ENCODE results near the gene NFIC. TPM values are rescaled to one million over a fixed set of nuclear protein-coding genes. Genes with fewer than 3 reads are reported as not detected.

Gene NFIC
- total RNA-seq, 1 donor from 2014 or later: 32.9 TPM

- Mint-ChIP-seq H3K36me3 (no peaks in the 10 kb centered on the region), H3K4me1 (peaks cover 34% of the 10 kb centered on the region), H3K27ac (no peak overlapping the region), H3K27me3 (ENCODE audit: low read depth) (peaks cover 89% of the 10 kb centered on the region), H3K9me3 (no peaks in the 10 kb centered on the region), H3K4me3 (peak overlapping the region; percentile 66)
- DNase-seq (ENCODE audit: low spot score in 2 of 2, unreplicated experiment in 2 of 2): no peak
- TF ChIP-seq CTCF (IDR thresholded peaks at IDR 0.05; ENCODE audit: unreplicated experiment): no peak
These were observed 2.0 kb downstream of the NFIC start for GRCh38 chr19:3368441-3368795.

DNA sequence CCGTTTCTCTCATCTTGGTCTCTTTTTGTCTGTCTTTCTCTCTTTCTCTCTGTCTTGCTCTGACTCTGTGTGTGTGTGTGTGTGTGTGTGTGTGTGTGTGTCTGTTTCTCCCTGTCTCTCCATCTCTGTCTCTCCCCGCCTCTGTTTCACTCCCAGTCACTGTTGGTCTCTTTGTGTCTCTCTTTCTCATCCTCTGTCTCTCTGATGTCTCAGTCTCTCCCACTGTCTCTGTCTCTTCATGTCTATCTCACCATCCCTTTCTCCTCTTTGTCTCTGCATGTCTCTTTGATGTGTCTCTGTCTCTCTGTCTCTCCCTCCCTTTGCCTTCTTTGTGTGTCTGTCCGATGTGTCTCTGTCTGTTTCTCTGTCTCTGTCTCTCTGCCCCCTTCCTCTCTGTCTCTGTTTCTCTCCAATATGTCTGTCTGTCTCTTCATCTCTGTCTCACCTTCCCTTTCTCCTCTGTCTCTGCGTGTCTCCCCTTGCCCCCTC lies 2.5 kb downstream of the NFIC start:
- Mint-ChIP-seq H3K4me3 (peak overlapping the region; percentile 43), H3K36me3 (no peaks in the 10 kb centered on the region), H3K27ac (peak overlapping the region; percentile 14), H3K4me1 (peaks cover 36% of the 10 kb centered on the region), H3K9me3 (no peaks in the 10 kb centered on the region), H3K27me3 (ENCODE audit: low read depth) (peaks cover 89% of the 10 kb centered on the region)
- DNase-seq (ENCODE audit: low spot score in 2 of 2, unreplicated experiment in 2 of 2): no peak
- no peak for TF ChIP-seq CTCF (IDR thresholded peaks at IDR 0.05; ENCODE audit: unreplicated experiment)

GRCh38 chr19:3369337-3370213 lies 3.2 kb downstream of the NFIC start:
- Mint-ChIP-seq H3K36me3 (no peaks in the 10 kb centered on the region), H3K9me3 (no peaks in the 10 kb centered on the region), H3K27me3 (ENCODE audit: low read depth) (peaks cover 89% of the 10 kb centered on the region), H3K27ac (peak overlapping the region; percentile 14), H3K4me3 (peak overlapping the region; percentile 43), H3K4me1 (peaks cover 37% of the 10 kb centered on the region)
- no peak for DNase-seq (ENCODE audit: low spot score in 2 of 2, unreplicated experiment in 2 of 2)
- TF ChIP-seq CTCF (IDR thresholded peaks at IDR 0.05; ENCODE audit: unreplicated experiment): no peak

DNA sequence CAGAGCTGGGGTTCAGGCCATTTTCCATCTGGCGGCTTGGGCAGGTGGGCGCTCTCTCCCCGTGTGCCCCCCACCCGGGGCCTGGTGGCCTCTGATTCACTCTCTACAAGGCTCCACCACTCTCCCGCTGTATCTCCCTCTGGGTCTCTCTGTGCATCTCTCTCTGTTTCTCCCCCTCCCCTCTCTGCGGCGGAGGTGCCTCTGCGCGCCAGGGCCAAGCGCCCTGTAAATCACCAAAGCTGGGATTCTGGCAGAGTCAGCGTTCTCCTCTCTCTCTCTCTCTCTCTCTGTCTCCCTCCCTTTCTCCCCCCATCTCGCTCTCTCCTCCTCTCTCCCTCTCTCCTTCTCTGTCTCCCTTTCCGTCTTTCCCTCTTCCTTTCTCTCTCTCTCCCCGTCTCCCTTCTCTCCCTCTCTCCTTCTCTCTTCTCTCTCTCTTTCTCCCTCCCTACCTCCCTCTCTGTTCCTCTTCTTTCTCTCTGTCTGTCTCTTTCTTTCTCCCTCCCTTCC lies 3.9 kb downstream of the NFIC start:
- peak overlapping the region; percentile 71 for H3K27ac Mint-ChIP-seq
- TF ChIP-seq CTCF (IDR thresholded peaks at IDR 0.05; ENCODE audit: unreplicated experiment): no peak
- no peaks in the 10 kb centered on the region for H3K36me3 Mint-ChIP-seq
- no peaks in the 10 kb centered on the region for H3K9me3 Mint-ChIP-seq
- peaks cover 35% of the 10 kb centered on the region for H3K4me1 Mint-ChIP-seq
- H3K4me3 Mint-ChIP-seq: peak overlapping the region; percentile 57
- peaks cover 85% of the 10 kb centered on the region for H3K27me3 Mint-ChIP-seq (ENCODE audit: low read depth)
- no peak for DNase-seq (ENCODE audit: low spot score in 2 of 2, unreplicated experiment in 2 of 2)

- Mint-ChIP-seq H3K36me3 (no peaks in the 10 kb centered on the region), H3K27ac (peak overlapping the region; percentile 71), H3K9me3 (no peaks in the 10 kb centered on the region), H3K27me3 (ENCODE audit: low read depth) (peaks cover 81% of the 10 kb centered on the region), H3K4me3 (peak overlapping the region; percentile 57), H3K4me1 (peaks cover 30% of the 10 kb centered on the region)
- no peak for DNase-seq (ENCODE audit: low spot score in 2 of 2, unreplicated experiment in 2 of 2)
- TF ChIP-seq CTCF (IDR thresholded peaks at IDR 0.05; ENCODE audit: unreplicated experiment): no peak
These were observed 4.6 kb downstream of the NFIC start for GRCh38 chr19:3370728-3371591.

Data from mesothelial cell of epicardium (in vitro differentiated cells).